GM18519 (cell line): Measurements from ENCODE around the gene HTD2.
"Not testable (repeated sequence)": the region's sequence is repeated elsewhere in the genome, so short reads cannot be mapped to it uniquely, and the experiment has no call there.

Experiments used
- ATAC-seq: cut with Tn5 transposase; IDR thresholded peaks from one replicate; pipeline ENCODE4 v1.9.1; 2021; ENCODE audit warnings: mild to moderate bottlenecking, moderate library complexity; ENCODE audit not compliant: unreplicated experiment, low FRiP score

Gene HTD2

GRCh38 chr3:58329922-58330413, 23.6 kb downstream of the HTD2 start:
- ATAC-seq: no peak

DNA sequence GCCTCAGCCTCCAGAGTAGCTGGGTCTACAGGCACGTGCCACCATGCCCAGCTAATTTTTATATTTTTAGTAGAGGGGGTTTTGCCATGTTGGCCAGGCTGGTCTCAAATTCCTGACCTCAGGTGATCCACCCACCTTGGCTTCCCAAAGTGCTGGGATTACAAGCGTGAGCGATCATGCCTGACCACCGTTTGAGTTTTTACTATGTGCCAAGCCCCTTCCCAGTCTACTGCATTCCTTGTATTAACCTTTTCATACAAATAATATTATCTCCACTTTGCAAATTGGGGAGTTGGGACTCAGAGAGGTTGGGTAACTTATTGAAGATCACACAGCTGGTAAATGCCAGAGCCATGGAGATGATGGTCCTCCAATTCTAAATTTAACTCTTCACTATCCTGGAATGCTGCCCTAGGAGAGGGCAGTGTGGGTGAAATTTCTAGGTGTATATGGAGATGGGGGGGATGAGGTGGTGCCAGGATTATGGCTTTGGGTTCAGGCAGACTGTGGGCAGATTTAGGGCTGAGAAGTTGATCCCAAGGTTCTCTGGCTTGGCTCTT, 25.4 kb downstream of the HTD2 start:
- ATAC-seq: no peak

DNA sequence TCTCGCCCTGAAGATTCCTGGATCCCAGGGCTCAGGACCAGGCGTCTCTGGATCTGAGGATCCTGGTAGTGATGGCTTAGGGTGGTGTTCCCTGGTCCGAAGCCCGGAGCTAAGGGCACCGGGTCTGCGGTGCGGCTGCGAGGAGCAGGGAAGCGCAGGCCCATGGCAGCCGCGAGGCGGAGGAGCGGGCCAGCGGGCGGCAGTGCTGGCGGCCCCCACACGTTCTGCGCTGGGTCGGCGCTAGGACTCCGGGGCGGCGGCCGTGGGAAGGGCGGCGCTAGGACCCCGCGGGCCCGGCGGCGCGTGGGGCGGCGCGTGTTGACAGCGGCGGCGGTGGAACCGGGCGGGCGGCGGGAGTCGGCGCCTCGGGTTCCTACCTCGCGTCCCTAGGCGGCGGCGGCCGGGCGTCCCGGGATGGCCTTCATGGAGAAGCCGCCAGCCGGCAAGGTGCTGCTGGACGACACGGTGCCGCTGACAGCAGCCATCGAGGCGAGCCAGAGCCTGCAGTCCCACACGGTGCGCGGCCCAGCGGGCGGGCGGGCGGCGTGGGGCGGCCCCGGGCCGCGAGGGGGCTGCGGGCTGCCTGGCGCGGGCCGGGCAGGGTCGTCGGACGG, 26.4 kb downstream of the HTD2 start, which contains the start of gene PXK:
PXK (plus strand) TSS at position 318 of the 614 bp plus-strand sequence; CDS start at position 415, 97 bp downstream.
- peak; percentile 66 for ATAC-seq

DNA sequence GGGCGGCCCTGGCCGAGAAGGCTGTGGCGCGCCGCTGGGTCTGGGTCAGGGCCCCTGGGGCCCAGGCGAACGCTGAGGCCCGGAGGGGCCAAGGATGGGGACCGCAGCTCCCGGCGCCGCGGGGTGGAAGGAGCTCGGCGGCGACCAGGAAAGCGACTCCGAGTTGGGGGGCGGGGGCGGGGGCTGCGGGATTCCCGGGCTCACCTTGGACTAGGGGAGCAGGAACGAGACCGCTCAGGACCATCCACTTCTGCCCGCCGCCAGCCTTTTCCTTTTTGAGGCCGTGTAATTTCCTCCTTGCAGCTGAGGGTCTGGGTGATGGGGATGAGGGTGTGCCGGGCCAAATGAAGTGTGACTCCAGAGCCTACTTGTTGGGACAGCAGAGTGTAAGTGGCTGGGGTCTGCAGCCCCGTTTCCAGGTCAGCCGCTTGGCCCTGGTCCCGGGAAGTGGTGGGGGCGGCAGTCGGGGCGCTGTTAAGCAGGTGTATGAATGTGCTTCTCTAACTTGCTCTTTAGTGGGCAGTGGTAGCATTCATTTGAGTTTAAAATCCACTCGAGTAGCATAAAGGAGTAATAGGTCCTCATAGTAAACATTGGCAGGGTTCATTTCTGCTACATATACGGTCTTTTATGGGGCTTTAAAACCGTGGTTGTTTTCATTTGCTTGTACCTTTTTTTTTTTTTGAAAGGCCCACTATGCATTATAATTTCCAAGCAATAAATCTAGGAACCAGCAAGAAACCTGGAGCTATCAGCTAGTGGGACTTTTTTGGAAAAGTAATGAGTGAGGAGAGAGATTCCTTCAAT, 27.1 kb downstream of the HTD2 start:
- ATAC-seq: no peak

- ATAC-seq: no peak
Observed at GRCh38 chr3:58334013-58334321, 27.6 kb downstream of the HTD2 start.

GRCh38 chr3:58334506-58334884, 28.2 kb downstream of the HTD2 start:
- no peak for ATAC-seq

DNA sequence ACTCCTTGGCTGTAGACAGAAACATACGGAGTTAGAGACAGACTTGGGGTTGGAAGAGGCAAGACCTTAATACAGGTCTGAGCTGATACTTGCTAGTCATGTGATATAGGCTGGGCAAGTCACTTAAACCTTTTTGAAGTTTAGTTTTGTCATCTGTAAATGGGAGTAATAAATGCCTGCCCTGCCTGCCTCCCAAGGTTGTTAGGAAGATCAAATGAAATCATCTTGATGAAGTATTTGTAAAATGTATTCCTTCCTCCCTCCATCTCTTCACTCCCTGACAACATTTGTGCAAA, 29.3 kb downstream of the HTD2 start:
- no peak for ATAC-seq

DNA sequence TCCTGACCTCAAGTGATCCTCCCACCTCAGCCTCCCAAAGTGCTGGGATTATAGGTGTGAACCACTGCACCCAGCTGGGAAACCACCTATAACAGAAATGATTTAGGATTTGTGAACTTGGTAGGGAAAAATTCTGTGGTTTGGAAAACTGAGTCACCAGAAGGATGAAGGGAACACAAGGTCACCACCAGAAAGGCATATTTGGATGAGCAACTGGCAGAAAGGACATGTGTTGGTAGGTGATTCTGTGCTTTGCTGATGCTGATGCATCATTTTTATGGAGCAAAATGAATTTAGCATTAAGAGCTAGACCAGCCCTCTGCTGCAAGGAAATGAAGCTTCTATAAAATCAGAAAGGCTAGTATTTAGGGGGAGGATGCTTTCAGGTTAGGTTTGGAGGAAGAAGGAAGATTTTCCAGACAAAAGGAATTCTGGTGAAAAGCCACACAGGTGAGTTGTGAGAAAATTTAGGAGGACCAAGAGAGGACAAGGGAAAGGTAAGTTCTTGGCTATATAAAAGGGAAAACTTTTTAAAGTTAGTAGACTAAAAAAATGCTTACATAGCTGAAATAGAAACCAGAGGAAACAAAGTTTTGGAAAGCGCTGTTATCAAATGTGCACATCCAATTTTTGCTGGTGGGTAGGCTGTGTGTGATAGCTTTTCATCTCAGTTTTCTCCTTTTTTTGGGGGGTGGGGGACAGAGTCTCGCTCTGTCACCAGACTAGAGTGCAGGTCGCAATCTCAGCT, 30.0 kb downstream of the HTD2 start:
- ATAC-seq: no peak

- no peak for ATAC-seq
Observed at GRCh38 chr3:58337190-58337589, 30.9 kb downstream of the HTD2 start.

- not testable (repeated sequence) for ATAC-seq
Observed at GRCh38 chr3:58339146-58339545, 32.8 kb downstream of the HTD2 start.

DNA sequence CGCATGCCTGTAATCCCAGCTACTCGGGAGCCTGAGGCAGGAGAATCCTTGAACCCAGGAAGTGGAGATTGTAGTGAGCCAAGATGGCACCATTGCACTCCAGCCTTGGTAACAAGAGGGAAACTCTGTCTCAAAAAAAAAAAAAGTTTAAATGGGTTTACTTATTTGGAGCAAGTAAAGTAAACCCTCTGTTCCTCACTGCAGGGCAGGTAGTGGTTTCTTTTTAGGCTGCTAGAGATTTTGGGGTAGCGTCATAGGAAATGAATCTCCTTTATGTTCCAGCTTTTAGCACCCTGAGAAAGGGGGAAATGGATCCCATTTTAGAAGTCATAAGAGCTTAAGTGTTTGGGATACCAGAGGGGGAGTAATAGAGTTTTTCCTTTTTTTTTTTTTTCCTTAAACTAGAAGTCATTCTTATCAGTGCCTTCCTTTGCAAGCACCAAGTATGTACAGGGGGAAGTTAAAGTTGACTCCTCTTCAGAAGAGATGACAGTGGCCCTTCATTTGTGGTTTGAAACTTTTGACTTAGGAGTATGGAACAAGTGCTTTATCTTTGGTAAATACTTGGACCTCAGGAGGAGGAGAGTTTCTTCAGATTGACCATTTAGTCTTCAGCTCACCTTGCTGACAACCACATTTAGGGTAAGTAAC, 34.4 kb downstream of the HTD2 start:
- no peak for ATAC-seq

DNA sequence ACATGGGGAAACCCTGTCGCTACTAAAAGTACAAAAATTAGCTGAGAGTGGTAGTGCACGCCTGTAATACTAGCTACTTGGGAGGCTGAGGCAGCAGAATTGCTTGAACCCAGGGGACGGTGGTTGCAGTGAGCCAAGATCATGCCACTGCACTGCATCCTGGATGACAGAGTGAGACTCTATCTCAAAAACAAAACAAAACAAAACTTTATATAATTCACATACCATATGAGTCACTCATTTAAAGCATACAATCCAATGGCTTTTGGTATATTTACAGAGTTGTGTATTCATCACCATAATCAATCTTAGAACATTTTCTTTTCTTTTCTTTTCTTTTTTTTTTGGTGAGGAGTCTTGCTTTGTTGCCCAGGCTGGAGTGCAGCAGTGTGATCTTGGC, 35.1 kb downstream of the HTD2 start:
- ATAC-seq: no peak

- ATAC-seq: no peak
Observed at GRCh38 chr3:58342676-58343075, 36.4 kb downstream of the HTD2 start.

GRCh38 chr3:58345457-58345856, 39.1 kb downstream of the HTD2 start:
- ATAC-seq: no peak

- ATAC-seq: no peak
Observed at GRCh38 chr3:58346368-58346767, 40.0 kb downstream of the HTD2 start.

GRCh38 chr3:58347984-58348383, 41.7 kb downstream of the HTD2 start:
- ATAC-seq: no peak

DNA sequence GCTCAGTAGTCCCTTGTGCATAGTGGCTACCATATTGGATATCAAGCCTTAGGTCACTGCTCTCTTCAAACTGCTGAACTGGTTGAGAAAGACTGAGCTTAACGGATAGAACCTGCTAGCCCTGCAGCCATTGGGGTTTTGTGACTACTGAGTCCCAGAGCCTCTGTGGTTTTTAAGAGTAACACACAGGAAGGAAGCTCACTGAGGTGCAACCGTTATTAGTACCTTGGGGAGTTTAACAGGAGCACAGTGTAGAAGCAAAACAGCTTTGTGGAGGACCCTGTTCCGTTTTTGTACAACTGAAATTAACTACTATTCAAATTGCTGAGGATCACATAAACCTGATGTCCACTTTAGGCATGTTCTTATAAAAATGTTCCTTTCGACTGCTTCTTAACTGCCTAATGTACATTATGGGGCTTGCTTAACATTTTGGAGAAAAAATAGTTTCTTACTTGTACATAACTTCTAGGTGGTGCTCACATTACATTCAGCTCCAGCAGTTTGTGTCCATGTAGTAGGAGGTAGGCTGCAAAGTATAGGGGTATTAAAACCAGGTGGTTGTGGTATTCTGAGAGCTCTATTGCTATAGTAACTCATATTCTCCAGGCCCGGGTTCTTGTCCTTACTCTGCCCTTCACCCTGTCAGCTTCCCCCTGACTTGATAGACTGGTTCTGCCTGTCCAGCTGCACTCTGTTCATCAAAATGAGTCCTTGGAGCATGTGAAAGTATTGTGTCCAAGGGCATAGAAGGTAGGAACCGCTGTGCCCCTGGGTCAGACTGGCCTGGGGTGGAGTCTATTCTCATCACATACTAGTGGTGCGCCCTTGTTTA, 43.7 kb downstream of the HTD2 start:
- peak; percentile 83 for ATAC-seq

- ATAC-seq: no peak
Observed at GRCh38 chr3:58350627-58351013, 44.3 kb downstream of the HTD2 start.

- no peak for ATAC-seq
Observed at GRCh38 chr3:58351920-58352319, 45.6 kb downstream of the HTD2 start.

- no peak for ATAC-seq
Observed at GRCh38 chr3:58352626-58353025, 46.3 kb downstream of the HTD2 start.
